Uterus (tissue), 2 donors: ENCODE results near the gene MRPL18.

ENCODE experiments used
- POLR2A ChIP-seq, 2 donors: fragments of 450-650 bp; IDR thresholded peaks; one replicate each; pipeline ENCODE4 v1.6.1; 2016; ENCODE audit warnings: antibody characterized with exemption in 2 of 2, mild to moderate bottlenecking in 1 of 2, moderate library complexity in 1 of 2
- TF ChIP-seq, protein P1 (sequence below), 4 experiments: fragments of 200-600 bp in 2 of 4; fragments of 450-650 bp in 2 of 4; sonication (generic) in 2 of 4; IDR thresholded peaks; one replicate each; pipeline ENCODE4 v1.5.1; 2016 to 2019; ENCODE audit warnings: antibody characterized with exemption in 4 of 4, mild to moderate bottlenecking in 2 of 4, moderate library complexity in 1 of 4

DNA sequence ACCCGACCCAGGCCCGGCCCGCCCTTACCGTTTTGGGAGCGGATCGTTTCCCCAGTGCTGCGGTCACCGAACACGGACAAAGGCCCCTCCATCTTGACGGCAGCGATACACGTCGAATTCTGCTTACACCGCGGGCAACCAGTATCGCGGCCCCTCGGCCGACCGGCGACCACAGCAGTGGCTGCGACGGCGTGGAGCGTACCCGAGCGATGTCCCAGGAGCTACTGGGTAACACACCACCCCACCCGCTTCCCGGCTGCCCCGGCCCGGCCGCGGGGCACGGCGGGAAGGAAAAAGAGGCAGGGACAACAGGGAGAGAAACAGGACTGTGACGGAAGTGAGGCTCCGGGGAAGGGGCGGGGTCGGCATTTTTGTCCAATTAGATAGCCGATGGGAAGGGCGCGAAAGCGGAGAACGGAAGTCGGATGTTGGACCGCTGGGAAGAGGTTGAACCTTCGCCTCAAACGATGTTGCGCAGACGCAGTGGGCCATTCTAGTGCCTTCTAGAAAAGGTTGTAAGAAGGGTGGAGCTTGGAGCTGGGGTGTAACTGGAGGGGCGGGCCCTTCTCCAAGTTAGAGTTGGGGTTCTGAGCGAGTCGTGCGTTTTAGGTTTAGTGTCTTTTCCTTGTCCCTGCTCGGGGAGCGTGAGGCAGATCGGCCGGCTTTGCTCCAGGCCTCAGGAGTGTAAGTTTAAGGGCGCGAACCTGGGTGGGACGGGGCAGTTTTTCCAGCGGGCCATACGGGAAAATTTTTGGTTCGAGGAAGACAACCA, 704 bp upstream of the MRPL18 start, which contains the start of gene TCP1:
- TF ChIP-seq POLR2A (IDR thresholded peaks at IDR 0.05) = peak; percentile 96
- TF ChIP-seq, protein P1, sequence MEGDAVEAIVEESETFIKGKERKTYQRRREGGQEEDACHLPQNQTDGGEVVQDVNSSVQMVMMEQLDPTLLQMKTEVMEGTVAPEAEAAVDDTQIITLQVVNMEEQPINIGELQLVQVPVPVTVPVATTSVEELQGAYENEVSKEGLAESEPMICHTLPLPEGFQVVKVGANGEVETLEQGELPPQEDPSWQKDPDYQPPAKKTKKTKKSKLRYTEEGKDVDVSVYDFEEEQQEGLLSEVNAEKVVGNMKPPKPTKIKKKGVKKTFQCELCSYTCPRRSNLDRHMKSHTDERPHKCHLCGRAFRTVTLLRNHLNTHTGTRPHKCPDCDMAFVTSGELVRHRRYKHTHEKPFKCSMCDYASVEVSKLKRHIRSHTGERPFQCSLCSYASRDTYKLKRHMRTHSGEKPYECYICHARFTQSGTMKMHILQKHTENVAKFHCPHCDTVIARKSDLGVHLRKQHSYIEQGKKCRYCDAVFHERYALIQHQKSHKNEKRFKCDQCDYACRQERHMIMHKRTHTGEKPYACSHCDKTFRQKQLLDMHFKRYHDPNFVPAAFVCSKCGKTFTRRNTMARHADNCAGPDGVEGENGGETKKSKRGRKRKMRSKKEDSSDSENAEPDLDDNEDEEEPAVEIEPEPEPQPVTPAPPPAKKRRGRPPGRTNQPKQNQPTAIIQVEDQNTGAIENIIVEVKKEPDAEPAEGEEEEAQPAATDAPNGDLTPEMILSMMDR (IDR thresholded peaks at IDR 0.05) = peak in 1 of 4 experiments; percentile 22
